CD4-positive, alpha-beta T cell treated with Interferon alpha-2 for 1 hour (primary cell): ENCODE results near the gene RPL32.
A peak's percentile ranks its signal among the peaks of the same experiment; 100 is the strongest.
"Not testable (repeated sequence)": the region's sequence is repeated elsewhere in the genome, so short reads cannot be mapped to it uniquely, and the experiment has no call there.

Experiments
- DNase-seq, 2 donors: peaks; one replicate each; pipeline ENCODE4 v3.0.0-alpha.2; 2020 to 2022

Gene RPL32

DNA sequence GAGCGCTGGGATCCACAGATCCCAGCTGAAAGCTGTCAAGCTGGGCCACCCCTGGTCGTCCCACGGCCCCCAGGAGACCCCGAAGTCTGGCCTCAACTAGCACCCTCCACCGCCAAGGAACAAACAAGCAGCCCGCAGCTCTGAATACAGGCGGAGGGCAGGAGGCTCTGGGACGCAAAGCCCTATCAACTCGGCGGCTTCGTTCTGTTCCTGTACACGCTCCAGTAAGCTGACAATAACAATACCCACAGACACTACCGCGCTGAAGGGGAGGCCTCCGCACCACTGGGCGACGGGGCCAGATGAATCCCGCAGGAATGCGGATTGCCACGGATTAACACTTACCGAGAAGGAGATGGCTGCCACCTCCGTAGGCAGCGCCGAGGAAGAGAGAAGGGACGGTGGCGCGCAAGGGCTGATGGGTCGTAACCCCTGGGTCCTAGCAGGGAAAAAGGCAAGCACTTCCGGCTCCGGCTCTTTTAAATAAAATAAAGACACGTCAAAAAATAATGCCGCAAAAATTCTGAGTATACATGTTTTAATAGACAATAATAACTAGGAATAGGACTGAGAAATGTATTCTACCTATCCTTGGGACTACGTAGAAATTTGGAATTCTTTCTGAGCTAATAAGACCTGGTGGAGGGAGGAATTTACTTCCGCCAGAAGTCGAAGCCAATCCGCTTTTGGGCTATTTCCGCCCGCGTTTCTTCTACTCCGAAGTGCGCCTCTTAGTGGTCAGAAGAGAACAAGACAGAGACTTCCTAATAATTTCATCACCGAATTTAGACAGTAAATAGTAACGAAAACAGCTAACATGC lies at the start of gene RPL32:
TSS of gene RPL32 (minus strand) at position 417 of the 821 bp plus-strand sequence. CDS start 1,328 bp downstream, outside the sequence.
- peak; percentile 88 to 93 for DNase-seq

DNA sequence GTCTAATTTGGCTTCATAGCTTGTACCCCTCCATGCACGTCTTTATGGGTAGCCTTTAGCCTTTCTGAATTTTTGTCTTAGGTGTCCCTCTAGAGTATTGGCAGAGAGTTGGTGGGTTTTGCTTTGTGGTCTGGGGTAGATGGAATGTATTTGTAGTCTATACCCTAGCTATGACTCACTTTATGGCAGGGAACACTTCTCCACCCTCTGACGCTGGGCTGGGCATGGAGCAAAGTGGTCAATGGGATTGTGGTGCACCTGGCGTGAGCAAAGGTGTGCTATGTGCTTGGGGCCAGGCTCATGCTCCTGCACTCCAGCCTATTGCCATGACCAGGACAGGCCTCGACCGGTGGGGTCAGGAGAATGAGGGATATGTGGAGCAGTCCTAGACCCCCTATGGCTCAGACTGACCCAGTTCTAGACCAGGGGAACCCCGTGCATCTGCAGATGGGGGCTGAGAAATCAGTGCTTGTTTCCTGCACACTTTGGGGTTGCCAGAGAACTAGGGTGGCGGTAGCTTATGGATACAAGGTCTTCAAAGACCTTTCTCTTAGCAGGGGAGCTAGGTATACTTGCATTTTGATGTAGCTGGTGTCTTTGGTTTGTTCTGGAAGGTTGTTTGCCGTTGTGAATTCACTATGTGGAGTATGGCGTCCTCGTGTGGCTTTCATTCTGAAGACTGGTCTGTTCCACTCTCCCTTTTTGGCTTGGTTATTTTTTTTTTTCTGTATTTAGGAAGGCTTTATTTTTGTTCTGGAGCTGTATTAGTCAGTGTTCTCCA lies 49.4 kb upstream of the RPL32 start:
- no peak for DNase-seq

DNA sequence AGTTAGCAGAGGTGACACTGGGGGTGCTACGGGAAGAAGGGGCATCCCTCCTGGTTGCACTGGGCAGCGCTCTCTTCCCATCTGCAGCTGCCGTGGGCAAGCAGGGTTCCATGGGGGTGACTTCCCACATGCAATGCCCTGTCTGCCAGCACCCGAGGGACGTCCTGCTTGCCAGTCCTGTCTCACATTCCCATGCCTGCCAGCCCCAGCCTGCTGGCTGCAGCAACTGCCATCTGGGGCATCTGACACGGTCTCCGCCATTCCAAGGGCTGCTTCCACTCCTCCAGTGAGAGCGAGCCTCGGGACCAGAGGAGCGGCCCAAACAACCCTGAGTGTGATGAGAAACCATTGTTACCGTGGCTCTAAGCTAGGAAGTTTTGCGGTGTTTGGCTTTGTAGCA lies 45.4 kb upstream of the RPL32 start:
- DNase-seq, result no peak

DNA sequence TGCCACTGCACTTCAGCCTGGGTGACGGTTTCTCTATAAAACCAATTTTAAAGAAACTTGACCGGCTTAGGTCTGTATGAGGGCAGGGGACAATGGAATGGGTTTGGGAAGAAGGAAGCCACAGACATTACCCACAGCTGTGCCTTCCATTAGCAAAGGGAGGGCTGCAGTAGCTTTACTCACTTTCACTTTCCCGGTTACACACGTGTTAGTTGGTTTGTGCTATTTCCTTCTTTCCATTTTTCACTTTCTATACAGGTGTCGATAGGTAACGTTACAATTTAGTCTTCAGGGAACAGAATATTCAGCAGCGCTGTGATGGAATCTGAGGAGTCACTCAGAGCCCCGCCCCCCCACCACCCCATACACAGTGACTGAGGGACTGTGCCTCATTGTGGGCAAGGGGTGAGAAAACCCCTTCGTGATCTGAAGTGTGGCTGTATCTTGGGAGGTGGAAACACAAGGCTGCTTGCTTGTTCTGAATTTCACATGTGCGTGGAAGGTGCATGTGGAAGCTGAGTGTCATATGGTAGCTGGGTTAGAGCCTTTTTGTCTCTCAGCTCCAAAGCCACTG lies 44.8 kb upstream of the RPL32 start:
- peak in 1 of 2 donors; percentile 24 for DNase-seq

DNA sequence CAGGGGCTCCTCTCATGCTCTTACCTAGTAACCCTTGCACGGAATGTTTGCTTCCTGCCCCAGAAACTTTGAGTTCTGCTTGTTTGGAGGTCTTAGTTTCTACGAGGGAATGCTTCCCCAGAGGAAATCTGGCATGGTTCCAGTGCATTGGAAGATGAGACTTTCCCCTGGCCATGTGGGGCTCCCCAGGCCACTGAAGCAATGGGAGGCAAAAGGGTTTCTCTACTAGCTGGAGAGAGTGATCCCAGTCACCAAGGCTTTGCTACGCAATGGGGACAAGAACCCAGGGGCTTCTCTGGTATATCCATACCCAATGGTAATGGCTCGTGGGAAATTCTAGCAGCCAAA lies 44.2 kb upstream of the RPL32 start:
- DNase-seq, result no peak

DNA sequence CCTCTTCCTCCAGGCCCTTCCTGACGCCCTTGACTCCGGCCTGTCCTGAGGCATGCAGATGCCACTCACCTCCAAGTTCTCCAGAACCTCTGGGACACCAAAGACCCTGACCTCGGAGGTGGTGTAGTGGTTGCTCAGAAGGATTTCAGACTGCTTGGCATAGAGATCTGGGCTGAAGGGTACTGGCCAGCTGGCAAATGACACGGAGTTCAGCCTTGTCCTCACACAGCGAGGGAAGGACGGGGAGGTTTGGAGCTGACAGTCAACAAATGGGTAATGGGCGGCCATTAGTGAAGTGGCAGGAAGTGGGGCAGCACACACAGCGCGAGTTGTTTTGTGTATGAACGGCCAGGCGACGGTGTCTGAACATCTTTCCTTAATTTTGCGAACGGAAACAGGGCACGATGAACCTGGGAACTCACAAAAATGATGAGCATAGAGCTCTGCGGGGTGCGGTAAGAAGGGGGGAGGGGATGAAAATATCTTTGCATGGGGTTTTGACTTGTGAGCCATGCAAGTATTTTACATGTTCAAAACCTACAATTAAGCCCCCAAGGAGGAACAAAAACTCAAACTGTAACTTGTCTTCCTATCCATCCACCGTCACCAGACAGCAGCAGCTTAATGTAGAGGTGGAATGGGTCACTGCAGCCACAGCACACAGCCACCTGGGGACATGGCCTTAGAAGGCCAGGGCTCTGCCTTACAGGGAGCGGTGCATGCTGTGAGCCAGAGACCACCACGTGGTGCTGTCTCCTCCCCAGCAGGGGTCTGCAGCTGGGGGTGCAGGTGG lies 43.6 kb upstream of the RPL32 start:
- no peak for DNase-seq

DNA sequence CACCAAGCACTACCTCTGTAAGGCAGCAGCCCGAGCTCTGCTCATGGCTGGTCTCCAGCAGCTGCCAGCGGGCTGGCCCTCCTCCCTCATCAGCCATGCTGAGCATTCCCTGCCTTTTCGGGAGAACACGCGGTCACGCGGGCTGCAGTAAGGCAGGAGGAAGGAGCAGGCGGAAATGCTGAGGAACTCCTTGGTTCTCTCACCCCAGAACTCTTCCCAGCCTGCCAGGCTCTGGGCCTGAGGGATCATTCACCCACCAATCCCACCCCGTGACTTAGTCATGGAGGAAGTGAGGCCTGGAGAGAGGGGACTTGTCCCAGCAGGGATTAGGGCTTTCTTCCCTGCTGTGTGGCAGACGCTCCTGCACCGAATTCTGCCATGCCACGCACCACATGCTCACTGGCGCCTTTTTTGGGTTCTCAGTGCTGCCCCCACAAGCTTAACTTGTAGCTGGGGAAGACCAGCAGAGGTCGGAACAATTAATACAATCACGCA lies 42.9 kb upstream of the RPL32 start:
- DNase-seq, result no peak

DNA sequence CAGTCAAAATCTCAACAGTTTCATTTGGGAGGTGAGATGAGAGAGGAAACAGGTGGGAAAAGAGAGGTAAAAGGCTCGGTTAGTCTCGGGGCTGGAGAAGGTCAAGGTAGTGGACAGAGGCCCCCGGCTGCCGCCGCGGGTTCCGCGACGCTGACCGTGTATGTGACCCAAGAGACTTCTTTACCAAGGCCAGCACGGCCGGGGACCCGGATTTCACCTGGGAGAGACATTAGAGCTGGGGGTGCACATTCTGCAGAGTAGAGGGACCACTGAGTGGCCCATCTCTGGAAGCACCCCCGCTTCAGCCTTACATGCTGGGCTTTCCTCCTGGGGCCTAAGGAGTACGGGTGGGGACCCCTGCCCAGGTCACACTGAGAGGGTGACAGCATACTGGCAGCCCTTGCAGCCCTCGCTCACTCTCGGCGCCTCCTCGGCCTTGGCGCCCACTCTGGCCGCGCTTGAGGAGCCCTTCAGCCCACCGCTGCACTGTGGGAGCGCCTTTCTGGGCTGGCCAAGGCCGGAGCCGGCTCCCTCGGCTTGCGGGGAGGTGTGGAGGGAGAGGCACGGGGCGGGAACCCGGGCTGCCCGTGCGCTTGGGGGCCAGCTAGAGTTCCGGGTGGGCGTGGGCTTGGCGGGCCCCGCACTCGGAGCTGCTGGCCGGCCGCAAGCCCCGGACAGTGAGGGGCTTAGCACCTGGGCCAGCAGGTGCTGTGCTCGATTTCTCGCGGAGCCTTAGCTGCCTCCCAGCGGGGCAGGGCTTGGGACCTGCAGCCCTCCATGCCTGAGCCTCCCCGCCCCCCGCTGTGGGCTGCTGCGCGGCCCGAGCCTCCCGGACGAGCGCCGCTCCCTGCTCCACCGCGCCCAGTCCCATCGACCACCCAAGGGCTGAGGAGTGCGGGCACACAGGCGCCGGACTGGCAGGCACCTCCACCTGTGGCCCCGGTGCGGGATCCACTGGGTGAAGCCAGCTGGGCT lies 41.3 kb upstream of the RPL32 start:
- DNase-seq, result no peak

DNA sequence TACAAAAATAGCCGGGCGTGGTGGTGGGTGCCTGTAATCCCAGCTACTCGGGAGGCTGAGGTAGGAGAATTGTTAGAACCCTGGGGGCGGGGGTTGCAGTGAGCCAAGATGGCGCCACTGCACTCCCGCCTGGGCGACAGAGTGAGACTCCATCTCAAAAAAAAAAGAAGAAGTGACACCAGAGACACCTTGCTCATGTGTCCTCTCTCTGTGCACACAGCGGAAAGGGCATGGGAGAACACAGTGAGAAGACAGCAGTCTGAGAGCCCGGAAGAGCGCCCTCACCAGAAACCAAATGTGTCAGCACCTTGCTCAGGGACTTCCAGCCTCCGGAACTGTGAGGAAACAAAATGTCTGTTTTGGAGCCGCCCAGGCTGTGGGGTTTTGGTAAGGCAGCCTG lies 40.5 kb upstream of the RPL32 start:
- not testable (repeated sequence) for DNase-seq

DNA sequence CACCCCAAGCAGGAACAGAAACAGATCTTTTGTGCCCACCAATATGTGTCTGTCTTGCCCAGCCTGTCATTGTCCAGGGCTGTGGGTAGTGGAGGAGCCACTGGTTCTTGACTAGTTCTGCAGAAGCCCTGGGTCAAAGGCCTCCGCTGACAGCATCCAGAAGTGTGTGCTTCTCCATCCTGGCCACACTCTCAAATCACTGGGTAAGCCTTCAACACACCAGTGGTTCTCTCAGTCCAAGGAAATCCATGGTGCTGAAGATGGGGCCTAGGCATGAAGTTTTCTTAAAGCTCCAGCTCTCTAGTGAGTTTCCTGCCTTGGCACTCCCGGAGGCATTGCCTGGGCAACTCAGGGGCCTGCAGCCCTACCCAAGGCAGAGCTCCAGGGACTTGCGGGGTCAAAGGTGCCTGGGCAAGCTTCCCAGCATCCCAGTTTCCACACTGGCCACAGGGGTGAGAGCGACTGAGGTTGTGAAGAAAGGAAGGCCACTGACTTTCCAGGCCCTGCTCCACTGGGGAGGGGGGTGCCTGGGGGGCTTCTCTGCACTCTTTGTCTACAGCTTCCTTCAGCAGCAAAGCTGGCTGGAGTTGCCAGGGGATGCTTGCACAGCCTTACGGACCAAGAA lies 37.9 kb upstream of the RPL32 start:
- DNase-seq, result no peak

DNA sequence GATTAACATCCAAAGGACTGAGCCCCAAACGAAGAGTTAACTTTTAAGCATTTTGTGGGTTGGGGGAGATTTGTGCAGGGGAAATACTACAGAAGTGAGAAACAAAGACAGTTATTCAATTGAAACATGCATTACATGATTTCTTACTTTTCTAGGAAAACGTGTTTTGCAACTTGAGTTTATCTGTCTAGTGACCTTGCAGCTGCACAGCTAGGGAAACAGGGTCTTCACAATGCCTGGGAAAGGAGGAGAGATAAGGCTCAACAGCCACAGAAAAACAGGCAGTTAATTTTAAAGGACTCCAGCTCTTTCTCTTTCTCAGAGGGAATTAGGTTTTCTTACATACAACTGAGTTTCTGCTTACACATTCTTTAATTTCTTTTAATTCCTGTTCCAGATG lies 37.4 kb upstream of the RPL32 start:
- not testable (repeated sequence) for DNase-seq

DNA sequence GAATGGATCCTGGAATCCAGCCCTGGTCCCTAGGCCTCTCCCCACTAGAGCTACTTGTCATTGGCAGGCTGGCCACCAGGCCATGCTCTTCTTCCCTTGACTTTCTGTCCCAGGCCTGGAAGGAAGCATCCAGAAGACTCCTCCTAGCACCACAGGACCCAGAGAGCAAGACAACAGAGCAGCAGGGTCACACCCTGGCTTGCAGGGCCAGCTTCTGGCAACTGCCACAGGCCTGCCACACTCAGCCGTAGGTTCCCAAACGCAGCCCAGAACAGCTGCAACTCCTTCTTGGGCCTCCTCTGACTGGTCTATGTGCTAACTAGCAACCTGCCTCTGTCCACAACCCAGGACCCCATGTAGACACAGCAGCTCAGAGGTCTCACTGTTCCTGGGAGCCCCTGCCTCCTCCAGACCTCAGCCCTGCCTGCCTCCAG lies 36.8 kb upstream of the RPL32 start:
- DNase-seq, result no peak

DNA sequence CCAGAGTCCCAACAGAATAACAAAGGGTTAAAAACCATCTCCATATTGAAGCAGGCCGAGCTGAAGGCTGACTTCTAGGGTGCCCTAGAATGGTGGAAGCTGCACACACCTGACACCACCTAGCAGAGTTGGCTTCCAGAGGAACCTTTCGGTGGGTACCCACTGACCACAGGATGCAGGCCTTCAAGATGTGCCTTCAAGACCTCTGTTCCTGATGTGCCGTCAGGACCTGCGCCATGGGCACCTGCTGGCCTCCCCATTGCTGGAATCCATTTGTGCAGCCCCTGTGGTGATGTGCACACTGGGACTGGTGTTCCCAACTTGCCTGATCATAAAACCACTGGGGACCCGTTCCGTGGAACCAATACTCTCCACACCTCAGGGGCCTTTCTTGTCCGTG lies 35.7 kb upstream of the RPL32 start:
- DNase-seq, result no peak

DNA sequence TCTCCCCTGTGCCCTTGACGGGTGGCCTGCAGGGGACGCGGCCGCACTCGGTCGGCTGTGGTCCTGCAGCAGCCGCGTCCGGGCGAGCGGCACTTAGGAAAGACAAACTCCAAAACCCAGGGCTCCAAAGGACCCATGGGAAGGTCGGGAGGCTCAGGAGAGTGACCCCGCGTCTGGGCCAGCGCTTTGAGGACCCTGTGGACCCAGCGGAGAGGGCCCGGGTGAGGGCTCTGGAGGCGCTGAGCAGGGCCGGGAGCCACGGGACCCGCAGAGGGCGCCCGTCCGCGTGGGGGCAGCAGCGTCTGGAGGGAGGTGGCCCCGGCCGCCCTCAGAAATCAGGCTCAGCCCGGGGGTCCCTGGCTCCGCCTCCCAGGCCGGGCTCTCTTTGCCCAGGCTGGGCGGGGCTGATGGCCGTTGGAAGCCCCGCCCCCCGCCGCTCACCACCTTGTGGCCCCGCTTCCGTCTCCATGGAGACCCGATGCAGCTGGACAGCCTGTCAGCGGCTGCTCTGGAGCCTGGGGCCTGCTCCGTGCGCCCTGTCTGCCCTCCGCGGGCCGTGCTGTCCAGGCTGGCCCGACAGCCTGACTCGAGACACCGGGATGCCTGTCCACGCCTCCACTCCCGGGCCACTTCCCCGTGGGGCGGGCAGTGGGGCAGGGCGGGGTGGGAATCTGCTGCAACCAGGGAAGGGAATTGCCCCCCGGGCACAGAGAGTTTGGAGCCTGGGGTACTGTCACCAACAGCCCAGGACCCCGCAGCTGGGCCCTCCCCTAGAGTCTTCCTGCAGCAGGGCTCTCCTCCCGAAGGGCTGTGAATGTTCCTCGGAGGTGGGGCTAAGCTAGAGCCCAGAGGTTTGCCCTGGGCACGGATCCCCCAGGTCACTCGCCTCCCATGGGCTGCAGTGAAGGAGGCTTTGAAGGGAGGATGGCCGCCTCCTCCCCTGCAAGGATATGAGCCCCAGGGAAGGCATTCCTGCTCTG lies 34.8 kb upstream of the RPL32 start:
- peak in 1 of 2 donors; percentile 15 for DNase-seq

DNA sequence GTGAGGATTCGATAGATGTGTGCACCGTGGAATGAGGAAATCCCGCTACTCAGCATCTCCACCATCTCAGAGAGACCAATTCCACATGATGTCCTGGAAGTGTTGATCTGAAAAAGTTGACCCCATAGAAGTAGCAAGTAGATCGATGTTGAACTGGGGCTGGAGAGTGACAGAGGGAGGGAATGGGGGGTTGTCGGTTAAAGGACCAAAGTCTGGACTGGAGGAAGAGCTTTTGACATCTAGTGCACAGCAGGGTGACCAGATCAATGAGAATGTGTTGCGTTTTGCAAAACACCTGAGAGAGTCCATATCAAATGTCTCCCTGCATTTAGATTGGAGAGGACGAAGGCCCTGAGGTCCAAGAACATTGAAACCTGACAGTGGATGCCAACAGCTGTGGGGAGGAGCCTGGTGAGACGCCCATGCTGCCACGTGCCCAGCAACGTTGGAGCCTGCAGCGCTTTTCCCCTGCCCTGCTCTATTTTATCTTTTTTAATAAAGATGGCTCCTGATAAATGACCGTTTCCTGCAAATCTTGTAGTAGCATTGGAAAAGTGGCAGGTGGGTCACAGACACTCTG lies 30.1 kb upstream of the RPL32 start:
- DNase-seq, result no peak

DNA sequence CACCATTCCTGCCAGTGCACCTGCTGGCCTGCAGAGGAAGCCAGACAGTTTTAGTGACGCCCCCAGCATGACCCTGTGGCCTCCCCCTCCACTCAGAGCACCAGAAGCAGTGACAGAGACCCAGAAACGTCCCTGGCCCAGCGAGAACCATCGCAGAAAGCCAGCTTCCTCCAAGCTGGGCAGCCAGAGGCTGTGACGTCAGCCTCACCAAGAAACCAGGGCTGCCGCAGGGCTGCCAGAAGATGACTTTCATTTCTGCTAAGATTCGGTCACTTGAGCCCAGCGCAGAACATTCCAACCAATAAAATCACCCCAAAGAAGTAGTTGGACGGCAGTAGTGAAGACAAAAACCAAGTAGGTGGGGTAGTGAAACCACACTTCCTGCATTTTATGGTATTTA lies 29.6 kb upstream of the RPL32 start:
- peak; percentile 71 for DNase-seq

DNA sequence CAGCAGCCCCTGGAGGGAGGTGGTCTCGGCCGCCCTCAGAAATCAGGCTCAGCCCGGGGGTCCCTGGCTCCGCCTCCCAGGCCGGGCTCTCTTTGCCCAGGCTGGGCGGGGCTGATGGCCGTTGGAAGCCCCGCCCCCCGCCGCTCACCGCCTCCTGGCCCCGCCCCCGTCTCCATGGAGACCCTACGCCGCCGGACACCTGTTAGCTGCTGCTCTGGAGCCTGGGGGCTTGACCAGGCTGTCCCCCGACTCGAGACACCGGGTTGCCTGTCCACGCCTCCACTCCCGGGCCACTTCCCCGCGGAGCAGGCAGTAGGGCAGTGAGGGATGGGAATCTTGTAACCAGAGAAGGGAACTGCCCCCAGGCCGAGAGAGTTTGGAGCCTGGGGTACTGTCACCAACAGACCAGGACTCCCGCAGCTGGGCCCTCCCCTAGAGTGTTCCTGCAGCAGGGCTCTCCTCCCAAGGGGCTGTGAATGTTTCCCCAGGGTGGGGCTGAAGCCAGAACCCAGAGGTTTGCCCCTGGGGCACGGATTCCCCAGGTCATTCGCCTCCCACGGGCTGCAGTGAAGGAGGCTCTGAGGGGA lies 27.8 kb upstream of the RPL32 start:
- DNase-seq, result peak; percentile 22 to 33

DNA sequence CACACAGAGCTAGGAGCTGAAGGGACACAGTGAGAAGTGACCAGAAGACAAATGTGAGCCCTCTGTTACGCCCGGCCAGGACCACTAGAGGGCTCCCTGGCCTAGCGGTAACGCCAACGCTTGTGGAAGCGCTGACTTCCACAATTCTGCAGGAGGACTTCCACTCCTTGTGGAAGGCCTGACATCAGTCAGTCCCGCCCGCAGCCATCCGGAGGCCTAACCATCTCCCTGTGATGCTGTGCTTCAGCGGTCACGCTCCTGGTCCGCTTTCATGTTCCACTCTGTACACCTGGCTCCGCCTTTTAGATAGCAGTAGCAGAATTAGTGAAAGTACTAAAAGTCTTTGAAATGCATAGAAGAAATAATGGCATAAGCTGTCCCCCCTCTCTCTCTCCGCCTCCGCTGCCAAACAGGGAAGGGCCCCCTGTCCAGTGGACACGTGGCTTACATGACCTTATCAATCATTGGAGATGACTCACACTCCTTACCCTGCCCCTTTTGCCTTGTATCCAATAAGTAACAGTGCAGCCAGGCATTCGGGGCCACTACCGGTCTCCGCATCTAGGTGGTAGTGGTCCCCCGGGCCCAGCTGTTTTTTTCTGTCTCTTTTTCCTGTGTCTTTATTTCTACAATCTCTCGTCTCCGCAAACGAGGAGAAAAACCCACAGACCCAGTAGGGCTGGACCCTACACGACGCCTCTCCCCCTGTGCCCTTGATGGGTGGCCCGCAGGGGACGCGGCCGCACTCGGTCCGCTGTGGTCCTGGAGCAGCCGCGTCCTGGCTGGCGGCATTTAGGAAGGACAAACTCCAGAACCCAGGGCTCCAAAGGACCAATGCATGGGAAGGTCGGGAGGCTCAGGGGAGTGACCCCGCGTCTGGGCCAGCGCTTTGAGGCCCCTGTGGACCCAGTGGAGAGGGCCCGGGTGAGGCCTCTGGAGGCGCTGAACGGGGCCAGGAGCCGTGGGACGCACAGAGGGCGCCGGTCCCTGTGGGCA lies 27.0 kb upstream of the RPL32 start:
- DNase-seq, result peak; percentile 65 to 66
